Measurements from ENCODE around the gene PHC2.

GRCh38 chr1:33383489-33383888, 47.4 kb downstream of the PHC2 start:
- TF ChIP-seq, protein P1, sequence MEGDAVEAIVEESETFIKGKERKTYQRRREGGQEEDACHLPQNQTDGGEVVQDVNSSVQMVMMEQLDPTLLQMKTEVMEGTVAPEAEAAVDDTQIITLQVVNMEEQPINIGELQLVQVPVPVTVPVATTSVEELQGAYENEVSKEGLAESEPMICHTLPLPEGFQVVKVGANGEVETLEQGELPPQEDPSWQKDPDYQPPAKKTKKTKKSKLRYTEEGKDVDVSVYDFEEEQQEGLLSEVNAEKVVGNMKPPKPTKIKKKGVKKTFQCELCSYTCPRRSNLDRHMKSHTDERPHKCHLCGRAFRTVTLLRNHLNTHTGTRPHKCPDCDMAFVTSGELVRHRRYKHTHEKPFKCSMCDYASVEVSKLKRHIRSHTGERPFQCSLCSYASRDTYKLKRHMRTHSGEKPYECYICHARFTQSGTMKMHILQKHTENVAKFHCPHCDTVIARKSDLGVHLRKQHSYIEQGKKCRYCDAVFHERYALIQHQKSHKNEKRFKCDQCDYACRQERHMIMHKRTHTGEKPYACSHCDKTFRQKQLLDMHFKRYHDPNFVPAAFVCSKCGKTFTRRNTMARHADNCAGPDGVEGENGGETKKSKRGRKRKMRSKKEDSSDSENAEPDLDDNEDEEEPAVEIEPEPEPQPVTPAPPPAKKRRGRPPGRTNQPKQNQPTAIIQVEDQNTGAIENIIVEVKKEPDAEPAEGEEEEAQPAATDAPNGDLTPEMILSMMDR (IDR thresholded peaks at IDR 0.05 in 2 of 3, conservative IDR thresholded peaks at IDR 0.05 in 1 of 3; ENCODE audit: borderline replicate concordance in 1 of 3, insufficient read depth in 1 of 3, low read depth in 2 of 3, low read length in 2 of 3) = no peak
- no peak for TF ChIP-seq MAX (IDR thresholded peaks at IDR 0.05)
- no peak for TF ChIP-seq POLR2A (IDR thresholded peaks at IDR 0.05; ENCODE audit: borderline replicate concordance, extremely low read depth, insufficient read depth, insufficient read length)
- no peak for TF ChIP-seq JUND (IDR thresholded peaks at IDR 0.05)
- no peak for TF ChIP-seq POLR2AphosphoS5 (IDR thresholded peaks at IDR 0.05; ENCODE audit: low read depth, low read length)
- no peak for TF ChIP-seq CEBPB (IDR thresholded peaks at IDR 0.05; ENCODE audit: low read depth)

All from HCT116 (cell line).